Heart right ventricle (tissue), 16 donors: ENCODE measurements around the gene TDRKH. TPM values are rescaled to one million over a fixed set of nuclear protein-coding genes. Genes with fewer than 3 reads are reported as not detected.

Source experiments
- ATAC-seq, 8 donors: fragments of 200-7000 bp; cut with Tn5 transposase; one replicate each; pipeline ENCODE4 v1.9.1; 2020; ENCODE audit warnings: mild to moderate bottlenecking in 8 of 8, moderate library complexity in 8 of 8, moderate number of reproducible peaks in 1 of 8
- DNase-seq, 2 donors: peaks; one replicate each; pipeline ENCODE4 v3.0.0-alpha.2; 2020
- H3K27ac ChIP-seq, 10 donors: fragments of 200-600 bp; sonication (generic) in 2 of 10; one replicate each; pipeline versions ENCODE4 v1.5.0 to v1.8.0; 2020 to 2022; ENCODE audit warnings: mild to moderate bottlenecking in 3 of 10
- H3K27me3 ChIP-seq, 7 donors: fragments of 200-600 bp; one replicate each; pipeline ENCODE4 v1.8.0; 2021 to 2022; ENCODE audit warnings: mild to moderate bottlenecking in 2 of 7
- H3K36me3 ChIP-seq, 9 donors: fragments of 200-600 bp; sonication (generic) in 1 of 9; one replicate each; pipeline versions ENCODE4 v1.5.0 to v1.8.0; 2020 to 2022; ENCODE audit warnings: mild to moderate bottlenecking in 2 of 9
- H3K4me1 ChIP-seq, 9 donors: fragments of 200-600 bp; sonication (generic) in 1 of 9; one replicate each; pipeline versions ENCODE4 v1.5.0 to v1.8.0; 2020 to 2022; ENCODE audit warnings: mild to moderate bottlenecking in 4 of 9
- H3K4me3 ChIP-seq, 10 donors: fragments of 200-600 bp; sonication (generic) in 2 of 10; one replicate each; pipeline versions ENCODE4 v1.5.0 to v1.8.0; 2020 to 2022; ENCODE audit warnings: mild to moderate bottlenecking in 7 of 10, moderate library complexity in 2 of 10
- H3K9me3 ChIP-seq, 11 donors: fragments of 200-600 bp in 10 of 11; sonication (generic) in 2 of 11; one replicate each; pipeline versions ENCODE4 v1.5.0 to v1.8.0; 2013 to 2022; ENCODE audit warnings: mild to moderate bottlenecking in 2 of 11, control low read depth in 1 of 11, moderate library complexity in 1 of 11
- CTCF ChIP-seq, 9 donors: fragments of 200-600 bp; sonication (generic) in 2 of 9; IDR thresholded peaks; one replicate each; pipeline versions ENCODE4 v1.5.0 to v1.8.0; 2021 to 2022; ENCODE audit warnings: antibody characterized with exemption in 9 of 9, mild to moderate bottlenecking in 5 of 9, moderate library complexity in 1 of 9
- WGBS, 2 donors: extraction: QIAGEN DNeasy Blood & Tissue Kit; methylation state at CpG; one replicate each; pipeline ENCODE4 v1.1.7; 2013; ENCODE audit warnings: inconsistent platforms in 1 of 2; 5-methylcytosine and 5-hydroxymethylcytosine counted together
- intact Hi-C, 10 donors: fragments of 100-400 bp; cut with DNase I; formaldehyde crosslinking; loops; one replicate each; pipeline versions ENCODE4 v1.11.1 to v1.14.2; 2022
- polyA plus RNA-seq, 2 donors: library from polyadenylated mRNA; stranded (reverse); fragments of 200-250 nt; gene quantifications; one replicate each; pipeline ENCODE4 v1.2.3, GENCODE V29; 2013
- total RNA-seq, 10 donors: library from RNA; stranded (reverse); fragmentation: NEBNext Ultra II Directional in 3 of 10; extraction: Animal tissue kit (Norgen Biotek cat#: 25700) in 3 of 10; gene quantifications; one replicate each; pipeline versions ENCODE4 v1.2.1 to v1.2.4, GENCODE V29; 2021 to 2023
- donor health status: Arrhythmogenic right ventricular cardiomyopathy.
- donor health status: ischemic (EF 13 %, LVEDD 7.1; RV severe dilation, severe dysfunction).
- donor health status: healthy with polysubstance abuse.
- donor health status: DM: no; HTN: yes; CAD: no.
- donor health status: DM: no; HTN: no; CAD: no.
- donor health status: ischemic (EF 25% LVEDD 6.9; RV normal size, moderate dysfunction).
- donor health status: ischemic (EF 25% LVEDD 5.7; RV mildly dilated, moderate dysfunction).
- donor health status: healthy.
- donor health status: DM: yes; HTN: yes; CAD: no.
- donor health status: Ischemic cardiomyopathy.
- donor health status: ischemic (EF 35%, LVEDD 5.7; RV mildly dilated, moderate dysfunction).
- donor health status: nonischemic (EF 11% LVEDD 7.7; RV severe dilation, severe dysfunction).
- donor health status: DM: yes; HTN: yes; CAD: no.
- donor health status: PGD.
- donor health status: ischemic (EF 29% LVEDD 5.4; RV normal size, mild dysfunction).
- donor health status: nonischemic (EF 23%, LVEDD 6.1; RV moderate dilation, normal function).

Gene TDRKH
- total and polyA plus RNA-seq, 12 donors = 3.4 to 7.6 (median 5.0) TPM

DNA sequence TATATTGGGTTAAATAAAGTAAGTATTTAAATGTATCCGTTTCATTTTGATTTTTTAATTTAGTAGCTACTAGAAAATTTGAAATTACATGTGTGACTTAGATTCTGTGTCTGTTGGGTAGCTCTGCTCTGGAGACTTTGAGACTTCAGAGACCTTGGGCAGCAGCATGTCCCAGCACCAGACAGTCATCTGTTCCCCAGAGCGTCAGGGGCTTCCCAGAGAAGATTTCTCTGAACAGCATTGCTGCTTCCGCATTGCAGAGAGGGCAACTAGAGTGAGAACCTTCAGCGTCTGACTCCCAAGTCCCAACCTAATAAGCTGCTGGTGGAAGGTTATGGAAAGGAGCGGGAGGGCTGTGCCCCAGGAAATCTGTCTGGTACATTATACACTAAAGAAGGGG is 8.3 kb upstream of the TDRKH start:
- H3K27ac ChIP-seq = no peak overlapping the region
- DNase-seq (no peak), ATAC-seq (no peak)
- H3K9me3 ChIP-seq = no peaks in the 10 kb centered on the region
- peaks cover 0 to 31% (median 4%) of the 10 kb centered on the region in 7 donors for H3K27me3 ChIP-seq
- TF ChIP-seq CTCF (IDR thresholded peaks at IDR 0.05) = no peak
- H3K4me3 ChIP-seq = no peak overlapping the region
- H3K4me1 ChIP-seq = no peaks in the 10 kb centered on the region
- peaks cover 0 to 10% (median 0%) of the 10 kb centered on the region in 9 donors for H3K36me3 ChIP-seq
- intact Hi-C loops = no loop called here
- WGBS, 2 donors = 89% methylated on average over 5 of the region's 5 CpGs

DNA sequence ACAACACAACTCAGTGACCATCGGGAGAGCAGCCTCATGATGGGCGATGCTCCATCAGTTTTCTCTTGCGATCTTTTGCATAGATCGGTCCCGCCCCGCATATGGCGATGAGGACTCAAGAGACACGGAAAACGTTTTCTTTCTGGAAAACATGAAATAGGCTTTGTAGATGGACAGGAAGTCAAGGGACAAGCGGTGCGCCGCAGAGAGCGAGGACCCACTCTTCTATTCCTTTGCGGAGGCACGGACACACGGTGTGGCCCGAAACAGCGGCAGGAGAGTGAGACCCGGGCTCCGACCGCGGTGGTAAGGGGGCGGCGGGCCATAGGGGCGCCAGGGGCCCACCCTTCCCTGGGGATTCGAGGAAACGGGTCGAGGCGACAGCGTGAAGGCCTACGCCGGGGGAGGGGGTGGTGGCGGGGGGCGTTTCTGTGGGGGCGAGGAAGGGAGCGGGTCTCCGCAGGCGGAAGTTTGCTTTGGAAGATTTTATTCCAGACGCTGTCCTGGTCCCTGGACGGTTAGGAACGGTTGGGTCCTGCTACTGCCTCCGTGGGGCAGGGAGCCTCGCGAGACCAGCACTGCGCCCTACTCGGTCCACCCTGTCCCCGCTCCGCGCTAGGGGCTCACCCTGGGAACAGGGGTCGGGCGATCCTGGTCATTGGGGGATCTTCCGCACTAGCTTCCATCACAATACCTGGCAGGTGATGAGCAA is 796 bp upstream of the TDRKH start:
- H3K27me3 ChIP-seq = no peaks in the 10 kb centered on the region
- ATAC-seq (peak in 4 of 8 donors; percentile 5 to 52 (median 32)), DNase-seq (peak in 1 of 2 donors; percentile 19)
- peak overlapping the region in 8 of 10 donors; percentile 1 to 64 (median 45) for H3K27ac ChIP-seq
- 1% methylated on average over 51 to 52 of the region's 52 CpGs for WGBS, 2 donors
- intact Hi-C loops = no loop called here
- H3K4me1 ChIP-seq = peaks cover 0 to 25% (median 14%) of the 10 kb centered on the region in 9 donors
- TF ChIP-seq CTCF (IDR thresholded peaks at IDR 0.05) = no peak
- H3K36me3 ChIP-seq = peaks cover 0 to 10% (median 0%) of the 10 kb centered on the region in 9 donors
- H3K4me3 ChIP-seq = peak overlapping the region; percentile 55 to 81 (median 70)
- H3K9me3 ChIP-seq = no peaks in the 10 kb centered on the region

DNA sequence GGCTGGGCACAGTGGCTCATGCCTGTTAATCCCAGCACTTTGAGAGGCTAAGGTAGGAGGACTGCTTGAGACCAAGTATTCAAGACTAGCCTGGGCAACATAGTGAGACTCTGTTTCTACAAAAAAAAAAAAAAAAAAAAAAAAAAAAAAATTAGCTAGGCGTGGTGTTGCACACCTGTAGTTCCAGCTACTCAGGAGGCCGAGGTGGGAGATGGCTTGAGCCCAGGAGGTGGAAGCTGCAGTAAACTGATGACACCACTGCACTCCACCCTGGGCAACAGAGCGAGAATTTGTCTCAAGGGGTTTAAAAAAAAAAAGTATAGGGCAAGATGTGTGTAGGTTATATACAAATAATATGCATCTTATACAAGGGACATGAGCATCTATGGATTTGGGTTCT is 2.6 kb downstream of the TDRKH start:
- no peaks in the 10 kb centered on the region for H3K27me3 ChIP-seq
- DNase-seq (no peak), ATAC-seq (no peak)
- TF ChIP-seq CTCF (IDR thresholded peaks at IDR 0.05) = no peak
- peaks cover 0 to under 1% (median 0%) of the 10 kb centered on the region in 9 donors for H3K36me3 ChIP-seq
- no peaks in the 10 kb centered on the region for H3K9me3 ChIP-seq
- 88 to 93% methylated on average over 3 of the region's 3 CpGs for WGBS, 2 donors
- peaks cover 0 to 31% (median 14%) of the 10 kb centered on the region in 9 donors for H3K4me1 ChIP-seq
- intact Hi-C loops = no loop called here
- H3K27ac ChIP-seq = no peak overlapping the region
- no peak overlapping the region for H3K4me3 ChIP-seq

- Histone ChIP-seq H3K9me3 (no peaks in the 10 kb centered on the region), H3K4me1 (peaks cover 0 to 17% (median 0%) of the 10 kb centered on the region in 9 donors), H3K36me3 (peaks cover 0 to 38% (median 0%) of the 10 kb centered on the region in 9 donors), H3K4me3 (no peak overlapping the region), H3K27me3 (no peaks in the 10 kb centered on the region), H3K27ac (peak overlapping the region in 2 of 10 donors; percentile 24 to 58)
- DNase-seq = no peak
- peak in 1 of 8 donors; percentile 20 for ATAC-seq
- 50 to 76% methylated on average over 2 of the region's 2 CpGs for WGBS, 2 donors
- intact Hi-C loops = no loop called here
- no peak for TF ChIP-seq CTCF (IDR thresholded peaks at IDR 0.05)
Observed at GRCh38 chr1:151783796-151784195, 6.5 kb downstream of the TDRKH start.
